Motor neuron (in vitro differentiated cells): ENCODE data around the gene ZNF554. TPM values are rescaled to one million over a fixed set of nuclear protein-coding genes. Genes with fewer than 3 reads are reported as not detected.

ENCODE experiments used
- ATAC-seq, 8 experiments: fragments of 200-7000 bp; cut with Tn5 transposase; replicated peaks in 6 of 8; 2 replicates each; pipeline ENCODE4 v1.8.0; 2021; ENCODE audit warnings: mild to moderate bottlenecking in 8 of 8, moderate library complexity in 8 of 8
- H3K27ac ChIP-seq, 2 donors: fragments of 250-450 bp; sonication (Bioruptor Pico); 2 replicates each; pipeline ENCODE4 v1.9.0; 2021; ENCODE audit warnings: antibody characterized with exemption in 2 of 2, mild to moderate bottlenecking in 2 of 2, moderate library complexity in 1 of 2
- H3K4me1 ChIP-seq, 2 donors: fragments of 250-450 bp; sonication (Bioruptor Pico); replicated peaks in 1 of 2; 2 replicates each; pipeline ENCODE4 v1.6.1; 2021; ENCODE audit warnings: antibody characterized with exemption in 2 of 2, mild to moderate bottlenecking in 2 of 2, moderate library complexity in 1 of 2
- H3K4me3 ChIP-seq, 5 donors: fragments of 250-450 bp; sonication (Bioruptor Pico); 2 replicates each; pipeline ENCODE4 v1.9.0; 2021; ENCODE audit warnings: antibody characterized with exemption in 5 of 5, mild to moderate bottlenecking in 5 of 5, moderate library complexity in 4 of 5
- WGBS, 10 experiments: fragments of 450-650 bp; shearing (Covaris generic); methylation state at CpG; one replicate each; pipeline ENCODE4 v1.0.0; 2022; 5-methylcytosine and 5-hydroxymethylcytosine counted together
- in situ Hi-C, 9 experiments: fragments of 400-800 bp; cut with MboI; loops; one replicate each; pipeline ENCODE4 v1.15.0; 2021; ENCODE audit warnings: low sequenced_read_pairs in 9 of 9, low pct_unique_long_range_greater_than_20kb in 2 of 9; ENCODE audit not compliant: unreplicated experiment in 9 of 9
- total RNA-seq, 8 experiments: library from RNA; unstranded; fragments of 300-600 nt; gene quantifications; 2 replicates each; pipeline versions ENCODE4 v1.2.3 to v1.2.4, GENCODE V29; 2022

ZNF554 gene
- total RNA-seq, 8 experiments from 2014 or later = 2.1 to 10.7 (median 7.7) TPM

GRCh38 chr19:2795827-2796658 is 23.6 kb upstream of the ZNF554 start:
- Histone ChIP-seq H3K4me1 (no peaks in the 10 kb centered on the region), H3K4me3 (no peak overlapping the region), H3K27ac (no peak overlapping the region)
- WGBS, 10 experiments = 88 to 100% (median 100%) methylated on average over 1 to 9 of the region's 27 CpGs; no CpG with 5 or more reads in 4 of the 10 experiments
- peak in 5 of 8 experiments; percentile 5 to 36 (median 25) for ATAC-seq
- in situ Hi-C loops = no loop called here

GRCh38 chr19:2796659-2797266 is 22.9 kb upstream of the ZNF554 start:
- Histone ChIP-seq H3K27ac (no peak overlapping the region), H3K4me3 (no peak overlapping the region), H3K4me1 (no peaks in the 10 kb centered on the region)
- ATAC-seq = peak in 5 of 8 experiments; percentile 4 to 21 (median 15)
- in situ Hi-C loops = no loop called here
- 80 to 100% (median 93%) methylated on average over 1 to 6 of the region's 23 CpGs; no CpG with 5 or more reads in 5 of the 10 experiments for WGBS, 10 experiments

- H3K4me3 ChIP-seq = no peak overlapping the region
- H3K27ac ChIP-seq = no peak overlapping the region
- no peak for ATAC-seq
- in situ Hi-C loops = no loop called here
- 92 to 100% (median 96%) methylated on average over 2 to 11 of the region's 15 CpGs; no CpG with 5 or more reads in 2 of the 10 experiments for WGBS, 10 experiments
- H3K4me1 ChIP-seq = no peaks in the 10 kb centered on the region
Observed at GRCh38 chr19:2797280-2797679, 22.4 kb upstream of the ZNF554 start.

- no peak overlapping the region for H3K27ac ChIP-seq
Observed at GRCh38 chr19:2798158-2798685, 21.4 kb upstream of the ZNF554 start.

DNA sequence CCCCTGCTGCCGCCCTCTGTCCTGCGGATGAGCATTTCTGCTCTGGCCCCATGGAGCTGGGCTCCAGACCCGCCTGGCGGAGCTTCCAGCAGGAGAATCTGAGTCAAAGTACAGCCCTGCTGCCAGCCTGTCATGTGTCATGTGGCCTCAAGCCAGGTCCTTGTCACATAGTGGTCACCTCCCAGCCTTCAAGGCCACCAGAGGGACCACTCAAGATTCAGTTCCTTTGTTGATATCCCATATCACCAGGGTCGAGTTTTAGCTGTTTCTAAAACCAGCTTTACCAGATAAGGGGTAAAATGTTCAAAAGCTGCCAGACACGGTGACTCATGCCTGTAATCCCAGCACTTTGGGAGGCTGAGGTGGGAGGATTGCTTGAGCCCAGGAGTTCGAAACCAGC is 20.9 kb upstream of the ZNF554 start:
- in situ Hi-C loops = no loop called here
- Histone ChIP-seq H3K4me3 (no peak overlapping the region), H3K27ac (no peak overlapping the region), H3K4me1 (no peaks in the 10 kb centered on the region)
- WGBS, 10 experiments = 76 to 100% (median 88%) methylated on average over 1 to 5 of the region's 7 CpGs; no CpG with 5 or more reads in 4 of the 10 experiments
- ATAC-seq = no peak

More at GRCh38 chr19:2798158-2798685, 21.4 kb upstream of the ZNF554 start:
- WGBS, 10 experiments = 90 to 100% (median 99%) methylated on average over 1 to 10 of the region's 16 CpGs; no CpG with 5 or more reads in 4 of the 10 experiments
- no peak overlapping the region for H3K4me3 ChIP-seq
- in situ Hi-C loops = no loop called here
- H3K4me1 ChIP-seq = no peaks in the 10 kb centered on the region
- ATAC-seq = no peak

GRCh38 chr19:2799273-2800020 is 20.2 kb upstream of the ZNF554 start:
- WGBS, 10 experiments = 90 to 100% (median 97%) methylated on average over 1 to 10 of the region's 41 CpGs; no CpG with 5 or more reads in 6 of the 10 experiments
- Histone ChIP-seq H3K27ac (no peak overlapping the region), H3K4me1 (no peaks in the 10 kb centered on the region), H3K4me3 (no peak overlapping the region)
- in situ Hi-C loops = no loop called here
- ATAC-seq = no peak

DNA sequence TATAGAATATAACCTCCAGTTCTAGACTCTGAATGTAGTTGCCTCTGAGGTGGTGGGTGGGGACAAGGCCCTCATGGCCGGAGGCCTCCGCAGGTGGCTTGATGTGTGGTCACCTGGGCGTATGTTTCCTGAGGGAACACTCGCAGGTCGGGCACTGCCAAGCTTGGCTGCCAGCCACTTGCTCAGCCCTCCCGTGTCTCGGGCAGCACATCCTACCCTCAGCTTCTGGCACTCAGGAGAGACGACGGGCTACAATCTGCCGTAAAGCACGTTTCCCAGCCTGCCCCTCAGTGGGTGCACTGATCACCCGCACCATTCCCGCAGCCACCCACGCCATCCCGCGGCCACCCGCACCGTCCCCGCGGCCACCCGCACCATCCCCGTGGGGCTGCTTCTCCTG is 19.2 kb upstream of the ZNF554 start:
- WGBS, 10 experiments = 89 to 98% (median 96%) methylated on average over 3 to 8 of the region's 22 CpGs; no CpG with 5 or more reads in 7 of the 10 experiments

GRCh38 chr19:2802826-2803225 is 16.8 kb upstream of the ZNF554 start:
- in situ Hi-C loops = no loop called here
- H3K4me1 ChIP-seq = no peaks in the 10 kb centered on the region
- no peak for ATAC-seq
- H3K27ac ChIP-seq = no peak overlapping the region
- 93 to 100% (median 96%) methylated on average over 1 to 14 of the region's 17 CpGs; no CpG with 5 or more reads in 3 of the 10 experiments for WGBS, 10 experiments
- H3K4me3 ChIP-seq = no peak overlapping the region

More for the DNA sequence above, 19.2 kb upstream of the ZNF554 start:
- no peak overlapping the region for H3K4me3 ChIP-seq
- no peak overlapping the region for H3K27ac ChIP-seq
- no peaks in the 10 kb centered on the region for H3K4me1 ChIP-seq
- in situ Hi-C loops = no loop called here
- no peak for ATAC-seq

DNA sequence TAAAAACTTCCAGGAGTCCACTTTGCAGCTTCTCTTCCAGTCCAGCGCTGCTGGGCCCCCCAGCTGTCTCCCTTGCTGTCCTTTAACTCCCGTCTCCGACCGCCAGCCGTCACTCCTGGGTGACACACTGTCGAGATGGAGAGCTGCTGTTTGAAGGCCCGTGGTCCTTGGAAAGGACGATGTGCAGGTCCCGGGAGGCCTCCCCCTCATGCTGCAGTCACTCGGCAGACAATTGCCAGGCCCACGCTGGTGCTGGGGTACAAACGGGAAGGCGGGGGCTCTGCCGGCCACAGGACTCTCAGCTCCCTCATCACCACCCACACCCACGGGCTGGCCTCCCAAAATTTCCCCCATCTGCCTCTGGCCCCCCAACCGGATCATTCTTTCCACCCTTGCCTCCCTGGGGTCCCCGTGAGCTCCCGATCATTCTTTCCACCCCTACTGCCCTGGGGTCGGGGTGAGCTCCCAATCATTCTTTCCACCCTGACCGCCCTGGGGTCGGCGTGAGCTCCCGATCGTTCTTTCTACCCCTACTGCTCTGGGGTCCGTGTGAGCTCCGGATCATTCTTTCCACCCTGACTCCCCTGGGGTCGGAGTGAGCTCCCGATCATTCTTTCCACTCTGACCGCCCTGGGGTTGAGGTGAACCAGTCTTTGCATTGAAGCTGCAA is 16.0 kb upstream of the ZNF554 start:
- Histone ChIP-seq H3K27ac (no peak overlapping the region), H3K4me3 (no peak overlapping the region), H3K4me1 (no peaks in the 10 kb centered on the region)
- in situ Hi-C loops = no loop called here
- no peak for ATAC-seq
- 73 to 100% (median 98%) methylated on average over 1 to 11 of the region's 29 CpGs; no CpG with 5 or more reads in 4 of the 10 experiments for WGBS, 10 experiments

DNA sequence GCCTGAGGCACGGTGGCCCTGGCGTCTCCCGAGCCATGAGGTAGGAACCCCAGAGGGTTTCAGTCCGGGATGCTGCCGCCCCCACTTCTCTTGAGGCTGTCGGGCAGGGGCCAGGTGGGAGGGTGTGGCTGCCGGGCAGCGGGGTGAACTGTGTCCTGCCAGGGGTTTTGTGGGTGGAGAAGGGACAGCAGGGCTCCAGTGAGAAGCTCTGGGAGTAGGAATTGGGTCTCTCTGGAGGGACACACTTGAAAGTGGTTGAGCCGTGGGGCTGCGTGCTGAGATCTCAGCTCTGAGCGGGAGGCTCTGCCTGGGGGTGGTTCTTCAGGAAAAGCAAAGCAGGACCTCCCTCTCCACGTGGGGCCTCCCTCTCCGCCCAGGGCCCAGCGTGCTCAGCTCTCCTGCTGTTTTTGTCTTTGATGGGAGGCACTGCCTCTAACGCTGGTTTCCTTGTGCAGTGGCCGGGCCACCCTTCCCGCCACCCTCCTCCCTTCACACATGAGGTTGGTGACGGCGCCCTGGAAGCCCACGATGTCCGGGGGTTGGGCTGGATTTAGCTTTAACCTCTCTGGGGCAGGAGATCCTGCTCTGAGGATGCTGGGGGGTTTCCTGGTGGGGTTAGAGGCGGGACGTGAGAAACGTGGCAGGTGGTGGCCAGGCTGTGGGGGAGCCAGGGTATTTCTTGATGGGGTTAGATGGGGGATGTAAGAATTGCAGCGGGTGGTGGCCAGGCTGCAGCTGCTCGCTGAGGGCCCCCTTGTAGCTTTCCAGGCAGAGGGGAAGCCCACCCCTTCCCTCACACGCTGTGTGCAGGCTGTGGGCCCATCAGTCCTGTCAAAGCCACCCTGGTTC is 15.3 kb upstream of the ZNF554 start:
- WGBS, 10 experiments = 80 to 100% (median 94%) methylated on average over 1 to 11 of the region's 27 CpGs; no CpG with 5 or more reads in 6 of the 10 experiments
- ATAC-seq = no peak
- in situ Hi-C loops = no loop called here

DNA sequence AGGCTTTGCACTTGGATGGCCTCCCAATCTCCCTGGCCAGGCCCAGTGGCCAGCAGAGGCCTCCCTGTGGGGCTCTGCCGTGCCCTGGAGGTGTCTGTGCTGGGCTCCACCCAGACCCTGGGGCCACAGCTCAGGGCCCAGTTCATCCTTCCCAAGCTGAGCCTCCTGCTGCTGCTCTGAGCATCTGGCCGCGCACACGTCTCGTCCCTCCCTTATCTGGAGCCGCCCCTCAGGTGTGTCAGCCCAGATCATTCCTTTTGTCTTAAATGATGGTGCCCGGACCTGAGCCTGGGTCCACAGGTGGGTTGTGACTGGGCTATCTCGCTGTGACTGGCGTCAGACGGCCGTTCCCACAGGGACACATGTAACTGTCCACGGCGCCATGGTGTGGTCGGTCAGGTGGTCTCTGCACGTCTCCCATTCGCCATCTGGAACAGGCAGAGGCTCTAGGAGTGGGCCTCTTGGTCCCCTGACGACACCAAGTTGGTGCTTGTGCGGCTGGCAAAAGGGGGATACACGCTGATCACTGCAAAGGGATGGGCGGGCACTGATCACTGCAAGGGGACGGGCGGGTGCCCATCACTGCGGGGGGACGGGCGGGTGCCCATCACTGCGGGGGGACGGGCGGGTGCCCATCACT is 14.3 kb upstream of the ZNF554 start:
- Histone ChIP-seq H3K4me3 (no peak overlapping the region), H3K4me1 (no peaks in the 10 kb centered on the region), H3K27ac (no peak overlapping the region)
- WGBS, 10 experiments = 100% methylated on average over 1 of the region's 28 CpGs; no CpG with 5 or more reads in 9 of the 10 experiments
- no peak for ATAC-seq
- in situ Hi-C loops = no loop called here

More for the DNA sequence above, 15.3 kb upstream of the ZNF554 start:
- Histone ChIP-seq H3K27ac (no peak overlapping the region), H3K4me3 (no peak overlapping the region), H3K4me1 (no peaks in the 10 kb centered on the region)
